Stomach smooth muscle (tissue), 2 donors: ENCODE results near the gene ADSS1.

Source experiments
- H3K27ac ChIP-seq: one replicate; pipeline ENCODE4 v1.7.0; 2013; ENCODE audit warnings: mild to moderate bottlenecking, low read length, inconsistent platforms
- H3K27me3 ChIP-seq, 2 donors: one replicate each; pipeline ENCODE4 v1.7.0; 2013; ENCODE audit warnings: low read length in 2 of 2; ENCODE audit not compliant: insufficient read depth in 2 of 2, control insufficient read depth in 1 of 2
- H3K36me3 ChIP-seq, 2 donors: one replicate each; pipeline ENCODE4 v1.7.0; 2013; ENCODE audit warnings: low read length in 2 of 2; ENCODE audit not compliant: control insufficient read depth in 2 of 2, insufficient read depth in 2 of 2
- H3K4me1 ChIP-seq: one replicate; pipeline ENCODE4 v1.7.0; 2013; ENCODE audit warnings: low read length; ENCODE audit not compliant: control insufficient read depth, insufficient read depth
- H3K4me3 ChIP-seq, 2 donors: one replicate each; pipeline ENCODE4 v1.7.0; 2013; ENCODE audit warnings: low read length in 2 of 2
- H3K9ac ChIP-seq, 2 donors: one replicate each; pipeline ENCODE4 v1.7.0; 2013; ENCODE audit warnings: low read length in 2 of 2, mild to moderate bottlenecking in 1 of 2
- H3K9me3 ChIP-seq, 2 donors: one replicate each; pipeline ENCODE4 v1.7.0; 2013; ENCODE audit warnings: low read length in 2 of 2; ENCODE audit not compliant: control insufficient read depth in 2 of 2
- donor health status: healthy.
- donor health status: Pancreatic carcinoma.

ADSS1 gene

DNA sequence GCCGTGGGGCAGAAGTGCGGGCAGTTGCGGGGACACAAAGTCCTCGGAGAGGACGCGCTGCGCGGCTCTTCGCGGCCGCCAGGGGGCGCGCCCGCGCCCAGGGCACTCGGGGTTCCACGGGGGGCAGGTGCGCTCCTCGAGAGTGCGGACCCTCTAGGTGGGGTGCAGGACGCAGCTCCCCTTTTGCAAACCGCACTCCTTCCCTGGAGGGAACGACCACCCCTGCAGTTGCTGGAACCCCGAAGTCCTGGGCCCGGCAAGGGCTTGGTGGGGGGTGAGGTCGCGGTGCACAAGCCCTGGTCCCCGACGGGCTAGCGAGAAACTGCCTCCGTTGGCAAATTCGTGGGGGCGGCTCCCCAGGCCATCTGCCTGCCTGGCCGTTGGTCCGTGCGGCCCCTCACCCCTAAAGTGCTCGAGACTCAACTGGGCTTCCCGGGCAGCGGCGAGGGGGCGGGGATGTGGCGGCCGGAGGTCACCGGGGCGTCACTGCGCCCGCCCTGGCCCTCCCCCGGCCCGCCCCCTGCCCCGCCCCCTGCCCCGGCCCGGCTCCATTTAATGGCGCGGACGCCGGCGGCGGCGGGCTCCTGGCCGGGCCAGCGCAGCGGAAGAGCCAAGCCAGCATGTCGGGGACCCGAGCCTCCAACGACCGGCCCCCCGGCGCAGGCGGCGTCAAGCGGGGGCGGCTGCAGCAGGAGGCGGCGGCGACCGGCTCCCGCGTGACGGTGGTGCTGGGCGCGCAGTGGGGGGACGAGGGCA lies at the start of gene ADSS1:
Gene ADSS1 (plus strand): TSS at position 579 of the 756 bp plus-strand sequence. CDS start 42 bp downstream, at position 621.
- H3K9ac ChIP-seq: peak within 1 kb of the TSS in 1 of 2 donors; percentile 22
- H3K27ac ChIP-seq: no peak within 1 kb of the TSS
- peaks cover 0 to 12% of the 10 kb centered on the region in 2 donors for H3K27me3 ChIP-seq
- no peaks in the 10 kb centered on the region for H3K9me3 ChIP-seq
- H3K36me3 ChIP-seq: peaks cover 0 to 2% of the 10 kb centered on the region in 2 donors
- peaks cover 32% of the 10 kb centered on the region for H3K4me1 ChIP-seq
- H3K4me3 ChIP-seq: peak within 1 kb of the TSS; percentile 63 to 70

DNA sequence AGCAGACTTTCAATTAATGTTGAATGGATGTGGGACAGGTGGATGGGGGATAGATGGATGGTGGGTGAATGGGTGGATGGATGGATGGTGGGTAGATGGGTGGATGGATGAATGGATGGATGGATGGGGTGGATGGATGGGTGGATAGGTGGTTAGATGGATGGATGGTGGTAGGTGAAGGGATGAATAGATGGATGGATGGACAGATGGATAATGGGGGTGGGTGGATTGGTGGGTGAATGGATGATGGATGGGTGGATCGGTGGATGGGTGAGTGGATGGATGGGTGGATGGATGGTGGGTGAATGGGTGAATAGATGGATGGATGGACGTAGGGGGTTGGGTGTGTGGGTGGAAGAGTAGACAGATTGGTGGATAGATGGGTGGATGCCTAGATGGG lies 48.6 kb upstream of the ADSS1 start:
- Histone ChIP-seq H3K4me1 (peaks cover 34% of the 10 kb centered on the region), H3K9ac (no peak overlapping the region), H3K9me3 (no peaks in the 10 kb centered on the region), H3K27me3 (no peaks in the 10 kb centered on the region), H3K36me3 (no peaks in the 10 kb centered on the region), H3K4me3 (no peak overlapping the region), H3K27ac (no peak overlapping the region)

DNA sequence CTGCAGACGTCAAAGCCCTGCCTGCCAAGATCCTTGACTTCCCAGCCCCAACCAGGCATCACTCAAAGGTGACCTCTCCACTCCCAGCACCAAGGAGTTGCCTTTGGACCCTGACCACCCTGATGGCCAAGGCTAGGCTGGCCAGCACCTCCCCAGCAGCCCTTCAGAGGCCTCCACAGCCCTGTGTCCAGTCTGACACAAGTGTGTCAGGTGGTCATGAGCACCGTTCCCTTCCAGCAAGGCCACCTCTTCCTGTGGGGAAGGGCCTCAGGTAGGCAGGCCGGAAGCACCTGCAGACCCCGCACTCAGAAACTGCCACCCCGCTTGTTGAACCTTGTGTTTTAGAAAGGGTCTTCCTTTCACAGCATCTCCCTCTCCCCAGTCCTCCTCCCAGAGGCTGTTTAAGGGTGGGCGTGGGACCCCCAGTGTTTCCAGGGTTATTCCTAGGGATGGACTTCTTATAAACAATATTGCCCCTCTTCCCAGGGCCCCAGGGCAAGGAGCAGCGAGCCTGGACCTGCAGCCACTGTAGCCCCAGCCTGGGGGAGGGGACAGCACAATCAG lies 47.8 kb upstream of the ADSS1 start:
- H3K27ac ChIP-seq: no peak overlapping the region
- no peak overlapping the region for H3K9ac ChIP-seq
- H3K27me3 ChIP-seq: no peaks in the 10 kb centered on the region
- H3K4me1 ChIP-seq: peaks cover 42% of the 10 kb centered on the region
- no peak overlapping the region for H3K4me3 ChIP-seq
- H3K9me3 ChIP-seq: no peaks in the 10 kb centered on the region
- no peaks in the 10 kb centered on the region for H3K36me3 ChIP-seq

DNA sequence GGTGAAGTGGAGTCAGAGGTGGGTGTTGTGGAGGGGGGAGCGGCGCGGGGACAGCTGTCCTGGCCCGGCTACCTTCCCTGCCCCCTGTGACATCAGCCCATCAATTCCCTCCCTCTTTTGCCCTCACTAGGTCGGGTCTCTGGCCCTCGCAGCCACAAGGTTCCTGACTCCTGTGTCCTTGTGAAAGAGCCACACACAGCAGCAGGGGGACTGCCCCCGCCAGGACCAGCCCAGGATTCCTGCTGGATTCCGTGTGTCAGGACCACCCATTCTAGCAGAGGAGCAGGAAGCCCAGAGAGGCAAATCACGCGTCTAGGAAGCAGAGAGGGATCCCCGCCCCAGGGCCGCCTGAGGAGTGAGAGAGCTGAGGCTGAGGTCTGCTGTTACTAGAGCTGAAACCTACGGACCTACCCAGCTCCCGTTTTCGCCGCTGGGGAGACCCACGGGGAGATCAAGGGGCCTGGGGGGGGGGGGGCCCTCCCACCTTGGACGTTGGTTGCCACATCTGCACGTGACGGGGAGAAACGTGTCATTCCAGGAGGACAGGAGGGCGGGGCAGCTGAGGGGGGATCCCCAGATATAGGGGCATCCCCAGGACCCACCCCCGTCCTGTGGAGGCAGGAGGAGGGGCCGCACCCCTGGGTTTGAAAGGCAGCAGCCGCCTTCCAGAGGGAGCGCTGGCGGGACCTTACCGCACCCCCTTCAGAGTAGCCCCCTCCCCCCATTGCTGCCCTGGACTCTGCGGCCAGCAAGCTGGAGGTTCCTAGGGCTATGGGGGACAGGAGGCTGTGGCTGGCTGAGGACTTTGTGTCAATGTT lies 47.1 kb upstream of the ADSS1 start:
- Histone ChIP-seq H3K4me1 (peaks cover 48% of the 10 kb centered on the region), H3K4me3 (peak overlapping the region; percentile 74 to 77), H3K27ac (peak overlapping the region; percentile 76), H3K27me3 (no peaks in the 10 kb centered on the region), H3K9ac (peak overlapping the region; percentile 72 to 76), H3K36me3 (no peaks in the 10 kb centered on the region), H3K9me3 (no peaks in the 10 kb centered on the region)

DNA sequence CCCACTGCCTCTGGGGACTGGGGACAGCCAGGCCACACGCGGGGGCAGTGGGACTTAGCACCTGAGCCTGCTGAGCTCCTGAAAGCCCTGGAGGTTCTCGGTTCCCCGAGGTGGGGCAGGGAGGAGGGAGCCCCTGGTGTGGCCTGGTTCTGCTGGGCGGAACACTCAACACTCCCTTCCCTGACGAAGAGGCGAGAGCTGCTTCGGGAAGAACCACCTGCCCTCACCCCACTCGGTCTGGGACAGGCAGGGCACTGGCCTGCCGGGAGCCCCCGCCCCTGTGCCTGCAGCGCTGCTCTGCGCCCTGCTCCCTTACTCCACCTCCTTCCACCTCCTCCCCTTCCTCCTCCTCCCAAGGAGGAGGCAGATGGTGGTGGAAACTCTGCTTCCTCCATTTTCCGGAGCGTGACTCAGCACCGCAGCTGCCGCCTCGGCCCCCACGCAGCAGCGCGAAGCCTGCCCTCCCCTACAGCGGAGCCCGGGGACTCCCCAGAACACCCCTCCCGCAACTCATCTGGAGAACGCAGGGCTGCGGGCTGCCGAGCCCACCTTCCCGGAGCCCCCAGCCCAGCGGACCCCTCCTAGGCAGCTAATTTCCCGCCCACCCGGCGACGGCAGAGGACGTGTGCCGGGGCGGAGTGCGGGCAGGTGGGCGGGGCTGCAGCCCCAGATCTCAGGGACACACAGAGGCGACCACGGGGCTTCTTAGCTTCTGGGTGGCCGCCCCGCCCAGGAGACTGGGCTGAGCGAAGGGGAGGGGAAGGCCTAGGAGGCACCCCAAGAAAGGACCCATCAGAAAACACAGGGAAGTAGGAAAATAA lies 46.3 kb upstream of the ADSS1 start:
- peak overlapping the region; percentile 72 to 76 for H3K9ac ChIP-seq
- peak overlapping the region; percentile 74 to 77 for H3K4me3 ChIP-seq
- no peaks in the 10 kb centered on the region for H3K9me3 ChIP-seq
- H3K4me1 ChIP-seq: peaks cover 56% of the 10 kb centered on the region
- no peaks in the 10 kb centered on the region for H3K27me3 ChIP-seq
- no peaks in the 10 kb centered on the region for H3K36me3 ChIP-seq
- H3K27ac ChIP-seq: peak overlapping the region; percentile 76

DNA sequence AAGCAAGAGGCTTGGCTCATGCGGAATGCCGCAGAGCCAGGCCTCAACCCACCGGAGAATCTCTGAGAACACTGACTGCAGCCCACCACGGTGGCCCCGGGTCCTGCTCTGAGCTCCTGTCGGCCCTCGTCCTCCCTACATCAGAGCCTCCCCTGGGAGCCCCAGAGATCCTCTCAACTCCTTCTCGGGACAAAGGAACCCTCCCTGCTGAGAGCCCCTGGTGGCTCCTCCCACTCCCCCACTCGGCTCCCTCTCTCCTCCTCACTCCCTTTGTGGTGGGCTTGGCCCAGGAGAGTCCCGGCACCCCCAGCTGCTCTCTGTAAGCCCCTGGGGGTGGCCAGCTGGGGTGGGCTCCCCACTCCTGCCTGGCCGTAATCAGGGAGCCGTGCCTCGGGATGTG lies 45.7 kb upstream of the ADSS1 start:
- peaks cover 57% of the 10 kb centered on the region for H3K4me1 ChIP-seq

DNA sequence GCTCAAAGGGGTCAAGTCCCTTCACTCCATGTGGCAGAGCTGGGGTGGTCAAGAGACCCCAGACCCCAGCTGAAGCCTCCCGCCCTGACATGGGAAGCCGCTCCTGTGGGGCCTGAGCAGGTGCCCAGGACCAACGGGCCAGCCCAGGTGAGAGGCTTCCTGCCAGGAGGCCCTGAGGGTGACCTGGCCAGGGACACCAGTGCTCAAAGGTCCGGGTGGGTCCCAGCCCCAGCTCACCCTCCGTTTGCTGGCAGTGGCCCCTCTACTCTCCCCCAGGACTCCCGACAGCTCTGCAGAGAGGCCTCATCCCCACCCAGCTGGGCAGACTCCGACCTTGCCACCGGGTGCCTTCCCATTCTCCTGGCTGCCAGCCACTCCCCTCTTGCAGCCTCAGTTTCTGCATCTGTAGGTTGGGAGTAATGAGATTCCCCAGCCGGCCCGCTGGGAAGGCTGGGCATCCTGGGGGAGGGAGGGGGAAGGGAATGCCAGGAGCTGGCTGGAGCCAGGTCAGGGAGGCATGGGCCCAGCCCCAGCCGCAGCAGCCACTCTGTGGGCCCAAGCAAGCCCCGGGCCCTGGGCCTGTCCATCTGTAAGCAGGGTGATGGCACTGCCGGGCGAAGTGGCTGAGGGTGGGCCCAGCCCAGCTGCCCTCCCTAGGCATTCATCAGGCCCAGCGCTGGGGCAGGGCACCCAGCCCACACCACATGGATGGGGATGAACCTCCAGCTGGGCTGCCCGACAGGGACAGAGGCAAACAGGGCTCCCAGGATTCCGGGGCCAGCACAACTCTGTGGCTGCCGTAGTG lies 44.9 kb upstream of the ADSS1 start:
- Histone ChIP-seq H3K9ac (peak overlapping the region in 1 of 2 donors; percentile 76), H3K27ac (peak overlapping the region; percentile 76), H3K9me3 (no peaks in the 10 kb centered on the region), H3K27me3 (no peaks in the 10 kb centered on the region), H3K36me3 (no peaks in the 10 kb centered on the region), H3K4me1 (peaks cover 57% of the 10 kb centered on the region), H3K4me3 (peak overlapping the region in 1 of 2 donors; percentile 74)

More for the DNA sequence above, 45.7 kb upstream of the ADSS1 start:
- peak overlapping the region; percentile 74 to 77 for H3K4me3 ChIP-seq
- peak overlapping the region; percentile 76 for H3K27ac ChIP-seq
- H3K36me3 ChIP-seq: no peaks in the 10 kb centered on the region
- peak overlapping the region; percentile 72 to 76 for H3K9ac ChIP-seq
- no peaks in the 10 kb centered on the region for H3K27me3 ChIP-seq
- no peaks in the 10 kb centered on the region for H3K9me3 ChIP-seq

DNA sequence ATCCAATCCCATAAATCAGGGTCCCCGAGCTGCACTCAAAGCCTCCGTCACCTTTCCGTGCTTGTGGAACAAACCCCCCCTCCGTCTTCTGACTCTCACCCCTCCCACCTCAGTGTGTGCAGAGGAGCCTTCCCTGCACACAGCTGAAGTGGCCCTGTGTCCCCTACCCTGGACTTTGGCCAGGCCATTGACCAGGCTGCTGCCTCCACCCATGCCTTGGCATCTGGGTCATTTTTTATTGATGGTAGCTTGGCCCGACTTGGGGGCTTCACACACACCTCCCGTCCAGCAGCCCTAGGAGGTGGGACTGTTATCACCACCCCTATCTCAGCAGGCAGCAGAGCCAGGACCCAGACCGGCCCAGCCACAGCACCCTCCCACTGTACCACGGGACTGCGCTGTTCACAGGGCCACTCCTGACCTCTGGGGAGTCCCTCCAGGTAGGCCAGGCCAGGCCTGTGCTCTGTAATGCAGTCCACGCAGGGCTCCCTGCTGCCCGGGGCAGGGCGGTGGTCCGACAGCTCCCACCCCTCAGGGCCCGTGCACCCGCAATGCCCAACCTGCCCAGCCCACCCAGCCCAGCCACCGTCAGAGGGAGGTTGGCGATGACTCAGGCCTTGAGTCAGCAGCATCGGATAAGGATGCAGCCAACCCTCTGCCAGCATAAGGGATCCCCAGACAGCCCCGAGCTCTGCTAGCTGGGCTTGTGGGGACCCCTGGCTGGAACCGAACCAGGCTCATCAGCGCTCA lies 43.8 kb upstream of the ADSS1 start:
- Histone ChIP-seq H3K4me1 (peaks cover 57% of the 10 kb centered on the region), H3K36me3 (no peaks in the 10 kb centered on the region), H3K9me3 (no peaks in the 10 kb centered on the region), H3K4me3 (peak overlapping the region in 1 of 2 donors; percentile 49), H3K27me3 (no peaks in the 10 kb centered on the region), H3K27ac (peak overlapping the region; percentile 69), H3K9ac (no peak overlapping the region)
